Pancreas (tissue), 10 donors: Measurements from ENCODE around the gene TOM1L1. TPM values are rescaled to one million over a fixed set of nuclear protein-coding genes. Genes with fewer than 3 reads are reported as not detected.
A peak's percentile ranks its signal among the peaks of the same experiment; 100 is the strongest.

Experiments
- ATAC-seq, 4 donors: fragments of 200-7000 bp; cut with Tn5 transposase; one replicate each; pipeline versions ENCODE4 v1.8.0 to v1.9.1; 2020; ENCODE audit warnings: mild to moderate bottlenecking in 4 of 4, moderate library complexity in 4 of 4
- DNase-seq, 6 donors: peaks; one replicate each; pipeline ENCODE4 v3.0.0-alpha.2; 2020
- FAIRE-seq: peaks from 2 replicates; lab custom pipeline; 2012; peaks lifted over from hg19 to GRCh38; lab: Jason Lieb, UNC
- H3K27ac ChIP-seq, 4 donors: fragments of 200-600 bp; sonication (generic); 1 replicate in 3 of 4; 2 replicates in 1 of 4; pipeline versions ENCODE4 v1.5.0 to v1.8.0; 2020
- H3K27me3 ChIP-seq, 4 donors: fragments of 200-600 bp; one replicate each; pipeline ENCODE4 v1.8.0; 2021
- H3K36me3 ChIP-seq, 3 donors: fragments of 200-600 bp; sonication (generic) in 1 of 3; one replicate each; pipeline versions ENCODE4 v1.5.0 to v1.8.0; 2020 to 2021
- H3K4me1 ChIP-seq, 3 donors: fragments of 200-600 bp; one replicate each; pipeline ENCODE4 v1.8.0; 2021
- H3K4me3 ChIP-seq, 4 donors: fragments of 200-600 bp; sonication (generic) in 2 of 4; one replicate each; pipeline versions ENCODE4 v1.5.0 to v1.8.0; 2020 to 2021
- H3K9me3 ChIP-seq, 4 donors: fragments of 200-600 bp; one replicate each; pipeline ENCODE4 v1.8.0; 2021
- CTCF ChIP-seq, 4 donors: fragments of 200-600 bp; sonication (generic) in 3 of 4; IDR thresholded peaks; one replicate each; pipeline versions ENCODE4 v1.5.0 to v1.8.0; 2021; ENCODE audit warnings: antibody characterized with exemption in 4 of 4
- WGBS, 2 donors: extraction: QIAGEN DNeasy Blood & Tissue Kit; methylation state at CpG; one replicate each; pipeline ENCODE4 v1.1.7; 2013; 5-methylcytosine and 5-hydroxymethylcytosine counted together
- intact Hi-C, 3 donors: fragments of 100-400 bp; cut with DNase I; formaldehyde crosslinking; loops; one replicate each; pipeline versions ENCODE4 v1.11.1 to v1.14.2; 2022
- polyA plus RNA-seq, 2 donors: library from polyadenylated mRNA; stranded (reverse); fragments of 200-250 nt; gene quantifications; one replicate each; pipeline ENCODE4 v1.2.3, GENCODE V29; 2013
- total RNA-seq, 6 donors: library from RNA; stranded (reverse); fragmentation: NEBNext Ultra II Directional in 4 of 6; extraction: Animal tissue kit (Norgen Biotek cat#: 25700) in 4 of 6; gene quantifications; one replicate each; pipeline versions ENCODE4 v1.2.1 to v1.2.4, GENCODE V29; 2021 to 2023
- donor health status: healthy with polysubstance abuse.
- donor health status: DM: no; HTN: no; CAD: no; lungs with moderate emphysema.
- donor health status: DM: no; HTN: no; CAD: no.
- donor health status: control.
- donor health status: control.
- donor health status: Bipolar disorder and iron deficiency.
- donor health status: DM: yes; HTN: yes; CAD: no.
- donor health status: DM: no; HTN: no; CAD: no.
- donor health status: DM: no; HTN: no; CAD: no.
- donor health status: DM: yes; HTN: yes; CAD: no.

The TOM1L1 gene
- total and polyA plus RNA-seq, 8 donors = 14.2 to 39.0 (median 31.8) TPM

GRCh38 chr17:54985476-54985875 is 84.8 kb downstream of the TOM1L1 start:
- DNase-seq = no peak
- no peaks in the 10 kb centered on the region for H3K36me3 ChIP-seq
- H3K4me1 ChIP-seq = no peaks in the 10 kb centered on the region
- no peaks in the 10 kb centered on the region for H3K27me3 ChIP-seq
- no peaks in the 10 kb centered on the region for H3K9me3 ChIP-seq
- FAIRE-seq = no peak
- 85 to 98% methylated on average over 1 of the region's 1 CpG for WGBS, 2 donors
- intact Hi-C loops = no loop called here
- no peak for TF ChIP-seq CTCF (IDR thresholded peaks at IDR 0.05)
- H3K4me3 ChIP-seq = no peak overlapping the region
- H3K27ac ChIP-seq = no peak overlapping the region
- no peak for ATAC-seq

GRCh38 chr17:54990118-54990517 is 89.5 kb downstream of the TOM1L1 start:
- no peak overlapping the region for H3K4me3 ChIP-seq
- no peak for TF ChIP-seq CTCF (IDR thresholded peaks at IDR 0.05)
- FAIRE-seq (no peak), ATAC-seq (no peak), DNase-seq (no peak)
- H3K27me3 ChIP-seq = no peaks in the 10 kb centered on the region
- H3K4me1 ChIP-seq = no peaks in the 10 kb centered on the region
- H3K27ac ChIP-seq = no peak overlapping the region
- intact Hi-C loops = loop anchor here in 2 of 3 donors (5.0 to 10.0 kb wide), 2 partner anchors 357 to 365 kb away; no protein-coding TSS in a partner anchor
- no peaks in the 10 kb centered on the region for H3K9me3 ChIP-seq
- no peaks in the 10 kb centered on the region for H3K36me3 ChIP-seq
- WGBS, 2 donors = 91 to 93% methylated on average over 4 of the region's 4 CpGs

- no peak overlapping the region for H3K4me3 ChIP-seq
- 91 to 92% methylated on average over 1 of the region's 1 CpG for WGBS, 2 donors
- H3K9me3 ChIP-seq = no peaks in the 10 kb centered on the region
- H3K27ac ChIP-seq = no peak overlapping the region
- H3K36me3 ChIP-seq = no peaks in the 10 kb centered on the region
- FAIRE-seq (peak; percentile 45), ATAC-seq (no peak), DNase-seq (no peak)
- intact Hi-C loops = loop anchor here in 2 of 3 donors (5.0 to 10.0 kb wide), 2 partner anchors 356 to 363 kb away; no protein-coding TSS in a partner anchor
- H3K27me3 ChIP-seq = no peaks in the 10 kb centered on the region
- no peaks in the 10 kb centered on the region for H3K4me1 ChIP-seq
- TF ChIP-seq CTCF (IDR thresholded peaks at IDR 0.05) = no peak
These were observed 90.9 kb downstream of the TOM1L1 start for GRCh38 chr17:54991567-54991966.

GRCh38 chr17:54992797-54993639 is 92.4 kb downstream of the TOM1L1 start:
- no peaks in the 10 kb centered on the region for H3K36me3 ChIP-seq
- DNase-seq (no peak), FAIRE-seq (peak; percentile 93), ATAC-seq (peak; percentile 67 to 93 (median 85))
- peak; percentile 37 to 46 (median 40) for TF ChIP-seq CTCF (IDR thresholded peaks at IDR 0.05)
- 64 to 67% methylated on average over 8 of the region's 8 CpGs for WGBS, 2 donors
- H3K9me3 ChIP-seq = no peaks in the 10 kb centered on the region
- no peaks in the 10 kb centered on the region for H3K27me3 ChIP-seq
- H3K27ac ChIP-seq = no peak overlapping the region
- no peaks in the 10 kb centered on the region for H3K4me1 ChIP-seq
- H3K4me3 ChIP-seq = no peak overlapping the region
- intact Hi-C loops = loop anchor here in 2 of 3 donors (5.0 to 10.0 kb wide), 2 partner anchors 354 to 362 kb away; no protein-coding TSS in a partner anchor

GRCh38 chr17:54996441-54996840 is 95.8 kb downstream of the TOM1L1 start:
- Histone ChIP-seq H3K9me3 (no peaks in the 10 kb centered on the region), H3K27me3 (no peaks in the 10 kb centered on the region), H3K27ac (no peak overlapping the region), H3K36me3 (peaks cover 0 to 9% (median 0%) of the 10 kb centered on the region in 3 donors), H3K4me1 (no peaks in the 10 kb centered on the region), H3K4me3 (no peak overlapping the region)
- TF ChIP-seq CTCF (IDR thresholded peaks at IDR 0.05) = no peak
- intact Hi-C loops = loop anchor here in 1 of 3 donors (10.0 kb wide), 1 partner anchor 358 kb away; no protein-coding TSS in a partner anchor
- DNase-seq (no peak), ATAC-seq (no peak), FAIRE-seq (no peak)
- WGBS, 2 donors = 90 to 93% methylated on average over 1 of the region's 1 CpG
